Prostate gland (tissue), 2 donors: Measurements from ENCODE around the gene ZBED5. TPM values are rescaled to one million over a fixed set of nuclear protein-coding genes. Genes with fewer than 3 reads are reported as not detected.
"Not testable (repeated sequence)": the region's sequence is repeated elsewhere in the genome, so short reads cannot be mapped to it uniquely, and the experiment has no call there.

Experiments
- DNase-seq: peaks from one replicate; pipeline ENCODE4 v3.0.0-alpha.2; 2019; ENCODE audit warnings: low spot score
- H3K27ac ChIP-seq, 2 donors: fragments of 200-600 bp; sonication (generic); 2 replicates each; pipeline ENCODE4 v1.5.1; 2017 to 2019
- H3K27me3 ChIP-seq: fragments of 200-600 bp; sonication (generic); replicated peaks from 2 replicates; pipeline ENCODE4 v1.5.1; 2019; ENCODE audit not compliant: insufficient read depth
- H3K36me3 ChIP-seq, 2 donors: fragments of 200-600 bp; sonication (generic); 1 replicate in 1 of 2; 2 replicates in 1 of 2; pipeline versions ENCODE4 v1.5.1 to v1.8.1; 2017 to 2019
- H3K4me1 ChIP-seq: fragments of 200-600 bp; sonication (generic); replicated peaks from 2 replicates; pipeline ENCODE4 v1.5.1; 2019
- H3K4me3 ChIP-seq, 2 donors: fragments of 200-600 bp; sonication (generic); 2 replicates each; pipeline ENCODE4 v1.5.1; 2017 to 2019
- H3K9me3 ChIP-seq: fragments of 200-600 bp; sonication (generic); 2 replicates; pipeline ENCODE4 v1.5.1; 2017
- POLR2A ChIP-seq: fragments of 450-650 bp; IDR thresholded peaks from one replicate; pipeline ENCODE4 v1.6.1; 2016; ENCODE audit warnings: antibody characterized with exemption, mild to moderate bottlenecking
- POLR2AphosphoS5 ChIP-seq: sonication (generic); formaldehyde crosslinking; IDR thresholded peaks from one replicate; pipeline ENCODE4 v1.6.1; 2017; ENCODE audit warnings: antibody characterized with exemption
- WGBS: methylation state at CpG from one replicate; pipeline ENCODE4 v1.1.5; 2018; 5-methylcytosine and 5-hydroxymethylcytosine counted together
- intact Hi-C: fragments of 100-400 bp; cut with DNase I; formaldehyde crosslinking; loops from one replicate; pipeline ENCODE4 v1.14.2; 2022
- total RNA-seq, 2 donors: library from RNA; depleted of rRNA; stranded (reverse); fragments of >200 nt; gene quantifications; one replicate each; pipeline ENCODE4 v1.1.0, GENCODE V29; 2016
- TF ChIP-seq, protein P1 (sequence below), 4 experiments: fragments of 200-600 bp in 2 of 4; fragments of 450-650 bp in 2 of 4; sonication (generic) in 2 of 4; IDR thresholded peaks; 1 replicate in 3 of 4; 2 replicates in 1 of 4; pipeline ENCODE4 v1.5.1; 2016 to 2019; ENCODE audit warnings: antibody characterized with exemption in 4 of 4, mild to moderate bottlenecking in 2 of 4, moderate library complexity in 2 of 4

ZBED5 gene
- total RNA-seq, 2 donors from 2014 or later: 26.2 to 33.0 TPM

DNA sequence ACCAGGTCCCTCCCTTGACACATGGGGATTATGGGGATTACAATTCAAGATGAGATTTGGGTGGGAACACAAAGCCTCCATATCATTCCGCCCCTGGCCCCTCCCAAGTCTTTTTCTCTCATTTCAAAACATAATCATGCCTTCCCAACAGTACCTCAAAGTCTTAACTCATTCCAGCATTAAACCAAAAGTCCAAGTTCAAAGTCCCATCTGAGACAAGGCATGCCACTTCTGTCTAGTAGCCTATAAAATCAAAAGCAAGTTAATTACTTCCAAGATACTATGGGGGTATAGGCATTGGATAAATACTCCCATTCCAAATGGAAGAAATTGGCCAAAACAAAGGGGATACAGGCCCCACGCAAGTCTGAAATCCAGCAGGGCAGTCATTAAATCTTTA, 29.5 kb downstream of the ZBED5 start:
- intact Hi-C loops: no loop called here
- no peak for DNase-seq

DNA sequence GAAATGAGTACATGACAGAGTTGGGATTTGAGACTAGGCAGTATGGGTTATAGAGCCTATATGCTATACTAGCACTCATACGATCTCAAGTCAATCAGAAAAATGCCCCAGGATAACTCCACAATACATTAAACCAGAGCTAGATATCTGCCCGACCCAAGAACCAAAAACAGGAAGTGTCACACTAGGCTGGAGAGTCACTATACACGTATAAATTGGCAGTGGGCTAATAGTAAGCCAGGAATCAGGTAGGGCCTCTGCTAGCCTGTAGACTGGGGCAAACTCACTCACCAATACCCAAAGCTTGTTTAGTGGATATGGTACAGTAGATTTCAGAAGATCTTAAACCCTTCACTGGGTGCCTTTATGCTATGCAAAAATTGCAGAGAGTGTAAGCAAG, 33.0 kb downstream of the ZBED5 start:
- DNase-seq: no peak
- H3K27ac ChIP-seq: no peak overlapping the region
- intact Hi-C loops: no loop called here
- H3K9me3 ChIP-seq: no peaks in the 10 kb centered on the region
- H3K27me3 ChIP-seq: no peaks in the 10 kb centered on the region
- H3K4me1 ChIP-seq: no peaks in the 10 kb centered on the region
- TF ChIP-seq POLR2A (no peak), POLR2AphosphoS5 (no peak)
- TF ChIP-seq, protein P1, sequence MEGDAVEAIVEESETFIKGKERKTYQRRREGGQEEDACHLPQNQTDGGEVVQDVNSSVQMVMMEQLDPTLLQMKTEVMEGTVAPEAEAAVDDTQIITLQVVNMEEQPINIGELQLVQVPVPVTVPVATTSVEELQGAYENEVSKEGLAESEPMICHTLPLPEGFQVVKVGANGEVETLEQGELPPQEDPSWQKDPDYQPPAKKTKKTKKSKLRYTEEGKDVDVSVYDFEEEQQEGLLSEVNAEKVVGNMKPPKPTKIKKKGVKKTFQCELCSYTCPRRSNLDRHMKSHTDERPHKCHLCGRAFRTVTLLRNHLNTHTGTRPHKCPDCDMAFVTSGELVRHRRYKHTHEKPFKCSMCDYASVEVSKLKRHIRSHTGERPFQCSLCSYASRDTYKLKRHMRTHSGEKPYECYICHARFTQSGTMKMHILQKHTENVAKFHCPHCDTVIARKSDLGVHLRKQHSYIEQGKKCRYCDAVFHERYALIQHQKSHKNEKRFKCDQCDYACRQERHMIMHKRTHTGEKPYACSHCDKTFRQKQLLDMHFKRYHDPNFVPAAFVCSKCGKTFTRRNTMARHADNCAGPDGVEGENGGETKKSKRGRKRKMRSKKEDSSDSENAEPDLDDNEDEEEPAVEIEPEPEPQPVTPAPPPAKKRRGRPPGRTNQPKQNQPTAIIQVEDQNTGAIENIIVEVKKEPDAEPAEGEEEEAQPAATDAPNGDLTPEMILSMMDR (IDR thresholded peaks at IDR 0.05): no peak
- no peaks in the 10 kb centered on the region for H3K36me3 ChIP-seq
- H3K4me3 ChIP-seq: no peak overlapping the region
- WGBS: 93% methylated on average over 3 of the region's 3 CpGs

More for the DNA sequence above, 29.5 kb downstream of the ZBED5 start:
- Histone ChIP-seq H3K36me3 (no peaks in the 10 kb centered on the region), H3K9me3 (no peaks in the 10 kb centered on the region), H3K4me1 (no peaks in the 10 kb centered on the region), H3K27me3 (no peaks in the 10 kb centered on the region), H3K27ac (no peak overlapping the region), H3K4me3 (no peak overlapping the region)
- 100% methylated on average over 2 of the region's 2 CpGs for WGBS
- no peak for TF ChIP-seq POLR2A
- no peak for TF ChIP-seq POLR2AphosphoS5
- TF ChIP-seq, protein P1 (IDR thresholded peaks at IDR 0.05): no peak

- peak overlapping the region in 1 of 2 donors; percentile 24 for H3K27ac ChIP-seq
Measured at GRCh38 chr11:10823152-10823579, 34.7 kb downstream of the ZBED5 start.

DNA sequence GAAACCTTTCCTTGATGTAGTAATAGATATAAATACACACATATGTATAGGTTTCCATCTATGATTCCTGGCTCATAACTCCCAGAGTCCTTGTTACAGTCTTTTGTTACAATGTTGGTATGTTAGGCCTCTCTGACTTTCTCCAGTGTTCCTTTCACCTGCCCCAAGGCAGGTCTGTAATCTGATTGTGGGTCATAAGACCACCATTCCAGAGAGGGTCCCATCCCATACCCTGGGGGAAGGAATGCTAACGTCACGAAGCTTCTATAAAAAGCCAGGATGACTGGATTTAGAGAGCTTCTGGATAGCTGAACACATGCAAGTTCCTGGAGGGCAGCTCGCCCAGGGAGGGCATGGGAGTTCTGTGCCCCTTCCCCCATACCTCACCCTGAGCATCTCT, 35.4 kb downstream of the ZBED5 start:
- H3K4me1 ChIP-seq, H3K27ac ChIP-seq, H3K27me3 ChIP-seq, DNase-seq, H3K36me3 ChIP-seq, intact Hi-C loops, H3K9me3 ChIP-seq, H3K4me3 ChIP-seq: not testable (repeated sequence)
- 84% methylated on average over 3 of the region's 3 CpGs for WGBS

More at GRCh38 chr11:10823152-10823579, 34.7 kb downstream of the ZBED5 start:
- no peak for DNase-seq
- Histone ChIP-seq H3K4me3 (no peak overlapping the region), H3K36me3 (no peaks in the 10 kb centered on the region), H3K9me3 (no peaks in the 10 kb centered on the region), H3K27me3 (no peaks in the 10 kb centered on the region), H3K4me1 (no peaks in the 10 kb centered on the region)
- intact Hi-C loops: no loop called here
- no peak for TF ChIP-seq POLR2A
- TF ChIP-seq, protein P1 (IDR thresholded peaks at IDR 0.05): no peak
- TF ChIP-seq POLR2AphosphoS5: no peak
- 8% methylated on average over 2 of the region's 2 CpGs for WGBS

DNA sequence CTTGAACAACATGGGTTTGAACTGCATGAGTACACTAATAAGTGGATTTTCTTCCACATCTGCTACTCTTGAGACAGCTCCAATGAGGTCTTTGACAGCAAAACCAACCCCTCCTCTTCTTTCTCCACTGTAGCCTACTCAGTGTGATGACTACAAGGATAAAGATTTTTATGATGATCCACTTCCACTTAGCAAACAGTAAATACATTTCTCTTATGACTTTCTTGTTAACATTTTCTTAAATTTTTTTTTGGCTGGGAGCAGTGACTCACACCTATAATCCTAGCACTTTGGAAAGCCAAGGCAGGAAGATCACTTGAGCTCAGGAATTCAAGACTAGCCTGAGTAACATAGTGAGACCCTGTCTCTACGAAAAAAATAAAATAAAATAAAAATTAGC, 39.3 kb downstream of the ZBED5 start:
- Histone ChIP-seq H3K9me3 (no peaks in the 10 kb centered on the region), H3K4me3 (no peak overlapping the region), H3K27ac (no peak overlapping the region), H3K4me1 (no peaks in the 10 kb centered on the region), H3K36me3 (no peaks in the 10 kb centered on the region), H3K27me3 (no peaks in the 10 kb centered on the region)
- intact Hi-C loops: no loop called here
- no peak for TF ChIP-seq POLR2AphosphoS5
- TF ChIP-seq POLR2A: no peak
- TF ChIP-seq, protein P1 (IDR thresholded peaks at IDR 0.05): no peak
- 53% methylated on average over 1 of the region's 1 CpG for WGBS
- no peak for DNase-seq
